ENCODE data around the gene TRIM67.

GRCh38 chr1:231121533-231121932, 40.3 kb upstream of the TRIM67 start:
- TF ChIP-seq CTCF (IDR thresholded peaks at IDR 0.05) (no peak), EZH2 (IDR thresholded peaks at IDR 0.05; ENCODE audit: borderline replicate concordance, insufficient read depth, low read depth, low read length, poor library complexity, severe bottlenecking) (no peak)
